GM18909 (cell line): Measurements from ENCODE around the gene PSMA2.

Experiments used
- ATAC-seq: cut with Tn5 transposase; IDR thresholded peaks from one replicate; pipeline ENCODE4 v1.9.1; 2021; ENCODE audit warnings: mild to moderate bottlenecking; ENCODE audit not compliant: unreplicated experiment, poor library complexity

The PSMA2 gene

DNA sequence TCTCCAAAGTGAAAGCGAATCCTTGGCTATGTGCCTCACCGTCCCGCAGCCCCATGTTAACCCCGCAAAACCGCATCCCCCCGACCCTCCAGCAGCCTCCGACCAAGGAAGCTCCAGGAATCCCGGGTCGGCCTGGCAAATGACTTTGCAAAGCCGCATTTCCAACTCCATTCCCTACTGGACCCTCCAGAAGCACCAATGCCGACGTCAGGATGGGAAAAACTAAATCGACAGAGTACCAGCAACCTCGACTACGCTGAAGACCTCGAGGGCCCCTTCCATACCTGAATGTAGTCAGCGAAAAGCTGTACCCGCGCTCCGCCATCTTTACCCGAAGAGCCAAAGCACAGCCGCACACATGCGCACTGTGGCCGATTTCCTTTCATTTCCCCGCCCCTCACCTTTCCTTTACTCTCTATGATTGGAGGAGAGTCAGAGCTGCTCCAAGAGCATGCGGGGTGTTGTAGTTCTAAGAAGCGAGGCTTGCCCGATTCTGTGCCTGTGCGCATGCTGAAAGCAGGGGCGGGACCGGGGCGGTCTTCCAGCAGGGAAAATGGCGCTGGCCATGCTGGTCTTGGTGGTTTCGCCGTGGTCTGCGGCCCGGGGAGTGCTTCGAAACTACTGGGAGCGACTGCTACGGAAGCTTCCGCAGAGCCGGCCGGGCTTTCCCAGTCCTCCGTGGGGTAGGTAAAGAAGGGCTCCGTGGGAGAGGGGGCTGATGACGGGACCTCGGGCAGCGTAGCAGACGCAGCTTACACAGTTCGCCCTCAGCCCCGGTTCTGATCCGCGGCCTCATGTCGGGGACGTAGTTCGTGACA lies at the start of gene PSMA2, which contains the start of gene MRPL32:
TSS of gene PSMA2 (minus strand) at position 341 of the 818 bp plus-strand sequence. CDS start at position 325, 16 bp downstream.
TSS of gene MRPL32 (plus strand) at position 543 of the 818 bp plus-strand sequence. CDS start at position 554, 11 bp downstream.
- peak; percentile 99 for ATAC-seq

DNA sequence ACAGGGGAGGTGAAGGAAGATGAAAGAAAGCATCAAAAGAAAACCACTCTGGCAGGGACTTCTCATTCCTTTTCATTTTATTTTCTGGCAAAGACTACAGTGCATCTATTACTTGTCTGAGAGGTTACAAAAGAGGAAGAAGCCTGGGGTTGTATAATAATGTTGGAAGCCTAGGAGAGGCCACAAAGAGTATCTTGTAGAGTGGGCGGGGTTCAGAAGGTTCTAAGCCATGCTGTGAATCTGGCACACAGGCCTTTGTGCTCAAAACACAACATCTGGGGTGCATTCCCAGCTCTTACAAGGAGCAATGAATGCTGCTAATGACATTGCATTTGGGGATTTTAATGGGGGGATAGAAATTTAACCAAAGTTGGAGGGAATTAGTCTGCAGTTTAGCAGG lies 49.6 kb upstream of the PSMA2 start:
- no peak for ATAC-seq

DNA sequence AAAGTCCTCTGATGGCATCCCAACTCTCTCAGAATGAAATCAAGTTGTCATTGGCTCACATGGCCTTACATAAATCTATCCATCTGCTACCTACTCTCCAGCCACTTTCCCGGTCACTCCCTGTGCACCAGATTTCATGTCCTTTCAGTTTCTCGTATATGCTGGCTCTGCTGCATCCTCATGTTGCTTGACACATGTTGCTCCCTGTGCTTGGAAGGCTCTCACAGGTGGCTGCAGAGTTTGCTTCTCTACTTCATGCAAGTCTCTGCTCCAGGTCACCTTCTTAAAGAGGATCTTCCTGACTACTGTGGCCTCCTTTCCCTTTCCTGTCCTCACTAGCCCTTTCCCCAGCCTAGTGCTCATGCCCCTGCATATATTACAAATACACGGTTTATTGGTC lies 48.5 kb upstream of the PSMA2 start:
- ATAC-seq: no peak

DNA sequence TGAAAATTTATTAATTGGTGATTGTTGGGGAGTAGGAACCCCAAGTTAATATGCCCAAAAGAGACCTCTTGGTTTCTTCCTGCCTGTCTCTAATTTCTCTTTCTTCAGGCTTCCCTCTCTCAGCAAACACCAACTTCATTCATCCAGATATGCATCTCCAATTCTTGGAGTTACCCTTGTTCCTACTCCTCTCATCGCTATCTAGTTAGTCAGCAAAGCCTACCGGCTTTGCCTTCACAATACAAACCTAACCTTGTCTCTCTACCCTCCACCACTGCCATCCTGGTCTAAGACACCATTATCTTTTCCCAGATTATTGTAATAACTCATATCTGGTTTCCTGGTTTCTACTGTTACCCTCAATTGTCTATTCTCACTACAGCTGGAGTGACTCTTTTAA lies 48.1 kb upstream of the PSMA2 start:
- no peak for ATAC-seq

- no peak for ATAC-seq
These were observed 46.5 kb upstream of the PSMA2 start for GRCh38 chr7:42978496-42978895.

GRCh38 chr7:42976371-42976770 lies 44.4 kb upstream of the PSMA2 start:
- no peak for ATAC-seq

DNA sequence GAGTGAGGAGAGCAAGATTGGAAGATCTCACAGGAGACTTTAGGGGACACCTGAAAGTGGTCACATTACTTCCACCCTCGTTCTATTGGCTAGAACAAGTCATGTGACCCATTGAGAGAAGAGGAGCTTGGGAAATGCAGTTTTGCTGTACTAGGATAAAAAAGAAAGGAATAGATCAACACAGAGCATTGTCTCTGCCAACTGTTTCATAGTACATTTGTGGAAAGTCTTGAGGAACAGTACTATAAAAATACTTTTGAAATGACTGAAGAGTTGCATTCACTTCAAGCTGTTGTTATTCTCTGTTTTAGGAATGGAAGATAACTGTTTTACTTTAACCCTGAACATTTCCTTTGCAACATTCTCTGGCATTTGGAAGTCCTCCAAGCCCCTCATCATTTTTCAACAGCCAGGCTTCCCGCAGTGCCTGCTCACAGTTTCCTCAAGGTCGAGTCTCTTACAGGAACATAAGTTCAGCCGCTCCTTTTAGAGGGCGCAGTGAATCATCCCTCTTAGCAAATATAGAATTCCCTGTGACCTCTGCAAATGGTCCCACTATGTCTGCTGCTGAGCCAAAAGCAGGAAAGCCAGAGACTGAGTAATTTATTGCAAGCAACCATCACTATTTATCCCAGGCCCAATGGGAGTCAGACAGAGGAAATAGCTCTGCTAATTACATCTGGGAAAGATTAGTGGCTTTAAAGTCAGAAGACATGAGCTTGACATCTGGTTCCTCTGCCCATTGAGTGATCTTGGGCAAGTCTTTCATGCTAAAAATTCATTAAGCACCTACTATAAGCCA lies 40.9 kb upstream of the PSMA2 start:
- no peak for ATAC-seq

DNA sequence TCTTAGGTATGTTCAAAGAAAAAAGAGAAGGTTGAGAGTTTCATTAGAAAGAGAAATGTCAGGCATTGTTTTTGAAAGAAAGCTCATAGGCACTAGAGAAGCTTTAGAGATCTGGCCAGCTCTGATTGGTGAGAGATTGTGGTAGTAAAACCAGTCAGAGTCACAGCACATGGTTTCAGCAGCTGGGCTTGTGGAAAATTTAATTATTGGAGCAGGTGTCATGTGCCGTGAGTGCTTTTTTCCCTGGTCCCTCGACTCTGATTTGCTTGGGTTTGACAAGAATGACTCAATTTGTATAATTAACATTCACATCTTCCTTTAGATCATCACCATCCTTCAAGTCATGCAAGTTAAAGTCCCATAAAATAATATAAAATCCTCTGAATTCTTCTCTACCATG lies 35.4 kb upstream of the PSMA2 start:
- ATAC-seq: no peak

GRCh38 chr7:42964849-42965805 lies 33.2 kb upstream of the PSMA2 start:
- ATAC-seq: no peak

GRCh38 chr7:42964293-42964692 lies 32.3 kb upstream of the PSMA2 start:
- no peak for ATAC-seq

DNA sequence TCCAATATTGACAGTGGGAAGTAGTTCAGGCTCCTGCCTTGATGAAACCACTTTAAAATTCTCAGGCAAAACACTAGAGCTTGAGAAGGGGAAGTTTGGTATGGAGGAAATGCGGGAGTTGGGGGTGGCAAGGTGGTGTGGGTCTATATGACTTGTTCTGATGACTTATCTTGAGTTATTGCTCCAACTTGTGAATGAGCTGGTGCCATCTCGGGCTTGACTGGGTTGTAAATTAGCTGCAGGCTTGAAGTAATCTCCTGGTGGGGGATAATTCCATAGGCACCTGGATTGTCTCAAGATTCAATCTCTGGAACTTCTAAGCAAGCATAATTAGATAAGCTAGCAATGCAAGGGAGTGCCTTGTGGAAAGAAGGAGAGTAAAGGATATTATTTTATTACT lies 29.2 kb upstream of the PSMA2 start:
- no peak for ATAC-seq

GRCh38 chr7:42960762-42961161 lies 28.8 kb upstream of the PSMA2 start:
- no peak for ATAC-seq

- ATAC-seq: no peak
These were observed 27.6 kb upstream of the PSMA2 start for GRCh38 chr7:42959549-42959948.

- ATAC-seq: no peak
These were observed 24.1 kb upstream of the PSMA2 start for GRCh38 chr7:42956062-42956461.

DNA sequence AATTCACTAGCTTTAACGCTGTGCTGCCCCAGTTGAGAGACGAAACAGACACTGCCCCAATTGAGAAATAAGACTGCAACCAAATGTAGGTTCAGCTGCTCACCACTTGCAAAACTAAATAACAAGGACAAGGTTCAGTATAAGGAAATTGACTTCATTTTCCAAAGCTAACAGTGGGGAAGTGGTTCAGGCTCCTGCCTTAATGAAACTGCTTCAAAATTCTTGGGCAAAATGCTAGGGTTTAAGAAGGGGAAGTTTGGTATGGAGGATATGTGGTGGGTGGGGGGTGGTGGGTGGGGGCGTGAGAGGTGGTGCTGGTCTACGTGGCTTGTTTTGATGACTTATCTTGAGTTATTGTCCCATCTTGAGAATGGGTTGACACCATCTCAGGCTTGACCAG lies 22.0 kb upstream of the PSMA2 start:
- ATAC-seq: no peak

DNA sequence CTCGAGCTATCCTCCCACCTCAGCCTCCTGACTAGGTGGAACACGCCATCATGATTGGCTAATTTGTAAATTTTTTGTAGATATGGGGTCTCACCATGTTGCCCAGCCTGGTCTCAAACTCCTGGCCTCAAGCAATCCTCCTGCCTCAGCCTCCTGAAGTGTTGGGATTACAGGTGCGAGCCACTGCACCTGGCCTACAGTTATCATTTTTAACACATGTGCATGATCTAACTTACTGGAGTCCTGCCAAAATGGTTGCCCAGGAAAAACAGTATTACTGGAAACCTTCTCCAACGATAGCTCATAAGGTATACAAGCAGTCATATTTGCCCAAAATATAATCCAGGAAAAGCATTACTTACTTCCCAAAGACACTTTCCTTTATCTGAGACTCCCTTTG lies 20.4 kb upstream of the PSMA2 start:
- no peak for ATAC-seq

- ATAC-seq: no peak
These were observed 18.4 kb upstream of the PSMA2 start for GRCh38 chr7:42950417-42950816.

DNA sequence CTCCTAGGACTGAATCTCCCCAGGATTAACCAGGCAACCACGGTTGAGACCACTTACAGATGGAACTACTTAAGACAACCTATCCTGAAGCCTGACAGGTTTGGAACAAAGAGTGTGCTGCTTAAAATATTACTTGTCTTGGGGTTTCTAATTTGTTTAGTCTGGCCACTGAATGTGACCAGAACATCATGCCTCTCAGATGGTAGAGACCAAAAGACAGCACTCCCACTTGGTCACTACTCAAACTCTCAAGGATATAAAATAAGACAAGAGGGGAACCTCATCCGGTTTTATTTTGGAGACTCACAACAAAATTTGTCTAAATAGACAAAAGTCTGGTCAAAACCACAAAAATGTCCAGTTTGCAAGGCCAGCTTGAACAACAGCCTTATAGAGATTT lies 15.5 kb upstream of the PSMA2 start:
- no peak for ATAC-seq

DNA sequence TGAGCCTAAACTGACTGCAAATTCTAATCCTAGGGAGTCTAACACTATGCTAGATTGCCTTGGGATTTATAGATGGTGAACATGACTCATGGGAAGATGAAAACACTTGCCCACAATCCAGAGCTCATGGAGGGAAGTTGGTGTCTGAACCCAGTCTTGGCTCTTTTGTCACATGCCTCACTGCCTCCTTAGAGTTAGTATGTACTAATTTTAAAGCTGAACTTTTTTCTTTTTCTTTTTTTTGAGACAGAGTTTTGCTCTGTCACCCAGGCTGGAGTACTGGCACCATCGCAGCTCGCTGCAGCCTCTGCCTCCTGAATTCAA lies 14.6 kb upstream of the PSMA2 start:
- ATAC-seq: no peak

- ATAC-seq: peak; percentile 49
These were observed 14.1 kb upstream of the PSMA2 start for GRCh38 chr7:42945821-42946626.
